Endothelial cell of umbilical vein (primary cell): ENCODE results near the gene HRH2. TPM values are rescaled to one million over a fixed set of nuclear protein-coding genes. Genes with fewer than 3 reads are reported as not detected.

Source experiments
- polyA plus RNA-seq, 4 experiments: library from polyadenylated mRNA; depleted of rRNA in 3 of 4; stranded (reverse) in 3 of 4; unstranded in 1 of 4; fragments of >200 nt; gene quantifications; 2 replicates each; pipeline versions ENCODE4 v1.2.1 to v1.2.3, GENCODE V29; 2011 to 2012; ENCODE audit warnings: missing spikeins in 1 of 4
- small RNA-seq: library from RNA; depleted of rRNA; stranded (forward); fragments of <200 nt; gene quantifications from one replicate; pipeline ENCODE3, GENCODE V24; 2012; ENCODE audit warnings: low replicate concordance, low read depth; ENCODE audit not compliant: insufficient read depth, insufficient read length
- total RNA-seq: library from RNA; stranded (reverse); gene quantifications from 2 replicates; pipeline ENCODE4 v1.2.3, GENCODE V29; 2021

The HRH2 gene
- total and polyA plus RNA-seq, 2 donors (not counting 3 experiments of a cell fraction or from before 2014, with no cell fraction given): not detected

Small RNAs within 50 kb of the gene (small RNA-seq; reads per million reads assigned to genes)
- not detected for gene RN7SKP148
- not detected for gene RNU6-226P

Other genes with a start within 250 kb of the HRH2 start
- gene DRD1, start 213.9 kb upstream of the HRH2 start, total RNA-seq: not detected in 2 replicates
- gene DRD1, start 213.9 kb upstream of the HRH2 start, polyA plus RNA-seq: not detected in 2 replicates
- gene SFXN1, start 179.5 kb upstream of the HRH2 start, total RNA-seq: 69.3 and 77.3 TPM in 2 replicates
- 55.4 and 61.7 TPM in 2 replicates for gene SFXN1, start 179.5 kb upstream of the HRH2 start, polyA plus RNA-seq
- gene CPLX2, start 213.5 kb downstream of the HRH2 start, total RNA-seq: not detected in 2 replicates
- not detected in 2 replicates for gene CPLX2, start 213.5 kb downstream of the HRH2 start, polyA plus RNA-seq